Esophagus muscularis mucosa (tissue), 4 donors: Measurements from ENCODE around the gene CEPT1. TPM values are rescaled to one million over a fixed set of nuclear protein-coding genes. Genes with fewer than 3 reads are reported as not detected.

Source experiments
- DNase-seq: peaks from one replicate; pipeline ENCODE4 v3.0.0-alpha.2; 2017; ENCODE audit errors: extremely low spot score
- H3K27ac ChIP-seq, 4 donors: fragments of 200-600 bp; sonication (generic); replicated peaks in 1 of 4; 1 replicate in 3 of 4; 2 replicates in 1 of 4; pipeline ENCODE4 v1.5.1; 2016 to 2019; ENCODE audit warnings: mild to moderate bottlenecking in 1 of 4
- H3K27me3 ChIP-seq, 4 donors: fragments of 200-600 bp; sonication (generic); one replicate each; pipeline versions ENCODE4 v1.5.1 to v1.6.0; 2016 to 2019
- H3K36me3 ChIP-seq, 4 donors: fragments of 200-600 bp; sonication (generic); one replicate each; pipeline ENCODE4 v1.5.1; 2016 to 2019
- H3K4me1 ChIP-seq, 4 donors: fragments of 200-600 bp; sonication (generic); one replicate each; pipeline ENCODE4 v1.5.1; 2016 to 2019
- H3K4me3 ChIP-seq, 4 donors: fragments of 200-600 bp; sonication (generic); 1 replicate in 2 of 4; 2 replicates in 2 of 4; pipeline ENCODE4 v1.5.1; 2016 to 2019; ENCODE audit warnings: mild to moderate bottlenecking in 4 of 4, moderate library complexity in 1 of 4
- H3K9me3 ChIP-seq, 4 donors: fragments of 200-600 bp; sonication (generic); 1 replicate in 3 of 4; 2 replicates in 1 of 4; pipeline ENCODE4 v1.5.1; 2016 to 2019
- EP300 ChIP-seq: sonication (generic); formaldehyde crosslinking; IDR thresholded peaks from one replicate; pipeline ENCODE4 v1.6.1; 2017; ENCODE audit warnings: antibody characterized with exemption
- POLR2A ChIP-seq: fragments of 450-650 bp; IDR thresholded peaks from one replicate; pipeline ENCODE4 v1.6.1; 2017; ENCODE audit warnings: antibody characterized with exemption, moderate library complexity, mild to moderate bottlenecking, low read depth
- POLR2AphosphoS5 ChIP-seq, 2 donors: sonication (generic); formaldehyde crosslinking; IDR thresholded peaks; one replicate each; pipeline ENCODE4 v1.6.1; 2017; ENCODE audit warnings: antibody characterized with exemption in 2 of 2
- WGBS: methylation state at CpG from one replicate; pipeline ENCODE4 v1.1.5; 2018; 5-methylcytosine and 5-hydroxymethylcytosine counted together
- intact Hi-C: fragments of 100-400 bp; cut with DNase I; formaldehyde crosslinking; loops from one replicate; pipeline ENCODE4 v1.15.1; 2023
- total RNA-seq, 4 donors: library from RNA; depleted of rRNA; stranded (reverse); fragments of >200 nt; gene quantifications; one replicate each; pipeline versions ENCODE4 v1.1.0 to v1.2.1, GENCODE V29; 2016
- TF ChIP-seq, protein P1 (sequence below), 3 experiments: fragments of 200-600 bp in 2 of 3; fragments of 450-650 bp in 1 of 3; sonication (generic) in 2 of 3; IDR thresholded peaks; one replicate each; pipeline ENCODE4 v1.5.1; 2017 to 2019; ENCODE audit warnings: antibody characterized with exemption in 3 of 3, mild to moderate bottlenecking in 2 of 3, moderate library complexity in 1 of 3

Gene CEPT1
- total RNA-seq, 4 donors from 2014 or later = 20.2 to 27.0 (median 23.7) TPM

DNA sequence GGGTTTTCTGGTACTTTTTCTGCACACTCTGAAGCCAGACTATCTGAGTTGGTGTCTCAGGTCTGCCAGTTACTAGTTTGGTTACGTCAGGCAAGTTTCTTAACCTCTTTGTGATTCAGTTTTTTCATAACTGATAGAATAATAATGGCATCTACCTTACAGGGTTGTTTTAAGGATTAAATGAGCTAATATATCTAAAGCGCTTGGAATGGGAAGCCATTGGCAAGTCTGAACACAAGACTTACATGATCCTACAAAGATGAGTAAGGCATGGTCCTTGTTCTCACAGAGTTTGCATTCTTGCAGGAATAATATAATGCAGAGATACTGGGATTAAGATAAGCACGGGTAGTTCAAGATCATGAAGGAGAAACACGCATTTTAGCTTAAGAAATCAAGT lies 69.6 kb downstream of the CEPT1 start:
- Histone ChIP-seq H3K9me3 (peaks cover 0 to 4% (median 0%) of the 10 kb centered on the region in 4 donors), H3K27me3 (peaks cover 0 to 18% (median under 1%) of the 10 kb centered on the region in 4 donors), H3K4me1 (peaks cover 1 to 7% (median 4%) of the 10 kb centered on the region in 4 donors), H3K4me3 (no peak overlapping the region), H3K27ac (no peak overlapping the region), H3K36me3 (no peaks in the 10 kb centered on the region)
- TF ChIP-seq POLR2A (no peak), POLR2AphosphoS5 (IDR thresholded peaks at IDR 0.05) (no peak), EP300 (no peak)
- TF ChIP-seq, protein P1, sequence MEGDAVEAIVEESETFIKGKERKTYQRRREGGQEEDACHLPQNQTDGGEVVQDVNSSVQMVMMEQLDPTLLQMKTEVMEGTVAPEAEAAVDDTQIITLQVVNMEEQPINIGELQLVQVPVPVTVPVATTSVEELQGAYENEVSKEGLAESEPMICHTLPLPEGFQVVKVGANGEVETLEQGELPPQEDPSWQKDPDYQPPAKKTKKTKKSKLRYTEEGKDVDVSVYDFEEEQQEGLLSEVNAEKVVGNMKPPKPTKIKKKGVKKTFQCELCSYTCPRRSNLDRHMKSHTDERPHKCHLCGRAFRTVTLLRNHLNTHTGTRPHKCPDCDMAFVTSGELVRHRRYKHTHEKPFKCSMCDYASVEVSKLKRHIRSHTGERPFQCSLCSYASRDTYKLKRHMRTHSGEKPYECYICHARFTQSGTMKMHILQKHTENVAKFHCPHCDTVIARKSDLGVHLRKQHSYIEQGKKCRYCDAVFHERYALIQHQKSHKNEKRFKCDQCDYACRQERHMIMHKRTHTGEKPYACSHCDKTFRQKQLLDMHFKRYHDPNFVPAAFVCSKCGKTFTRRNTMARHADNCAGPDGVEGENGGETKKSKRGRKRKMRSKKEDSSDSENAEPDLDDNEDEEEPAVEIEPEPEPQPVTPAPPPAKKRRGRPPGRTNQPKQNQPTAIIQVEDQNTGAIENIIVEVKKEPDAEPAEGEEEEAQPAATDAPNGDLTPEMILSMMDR (IDR thresholded peaks at IDR 0.05) = no peak
- 89% methylated on average over 4 of the region's 4 CpGs for WGBS
- intact Hi-C loops = no loop called here
- no peak for DNase-seq

DNA sequence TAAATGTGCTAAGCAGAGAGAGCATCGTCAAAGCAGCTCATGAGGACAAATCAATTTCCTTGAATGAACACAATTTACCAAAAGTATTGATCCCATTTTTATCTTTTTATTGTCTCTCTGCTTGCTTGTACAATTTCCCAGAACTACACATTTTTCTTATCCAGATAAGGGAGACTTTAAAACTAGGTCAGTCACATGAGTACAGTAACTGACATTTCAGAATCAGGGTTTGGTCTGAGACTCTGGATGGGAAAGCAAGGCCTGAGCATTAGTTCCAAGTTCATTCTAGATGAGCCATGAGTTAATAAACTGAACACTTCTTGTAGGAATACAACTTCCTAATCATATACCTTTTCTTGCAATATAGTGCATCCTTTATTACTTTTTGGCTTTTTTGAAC lies 71.9 kb downstream of the CEPT1 start:
- TF ChIP-seq, protein P1 (IDR thresholded peaks at IDR 0.05) = no peak
- TF ChIP-seq POLR2AphosphoS5 (IDR thresholded peaks at IDR 0.05) (no peak), EP300 (no peak), POLR2A (no peak)
- no peak for DNase-seq
- Histone ChIP-seq H3K9me3 (peaks cover 0 to 4% (median 0%) of the 10 kb centered on the region in 4 donors), H3K4me1 (no peaks in the 10 kb centered on the region), H3K27ac (no peak overlapping the region), H3K27me3 (peaks cover 0 to 4% (median 0%) of the 10 kb centered on the region in 4 donors), H3K36me3 (no peaks in the 10 kb centered on the region), H3K4me3 (no peak overlapping the region)
- intact Hi-C loops = no loop called here
- 91% methylated on average over 1 of the region's 1 CpG for whole genome bisulfite sequencing

GRCh38 chr1:111212634-111213335 lies 72.8 kb downstream of the CEPT1 start:
- no peak overlapping the region for H3K4me3 ChIP-seq
- no peak for DNase-seq
- WGBS = 83% methylated on average over 5 of the region's 5 CpGs
- peaks cover 0 to 4% (median 0%) of the 10 kb centered on the region in 4 donors for H3K27me3 ChIP-seq
- no peak overlapping the region for H3K27ac ChIP-seq
- peaks cover 0 to 4% (median 0%) of the 10 kb centered on the region in 4 donors for H3K9me3 ChIP-seq
- no peaks in the 10 kb centered on the region for H3K36me3 ChIP-seq
- intact Hi-C loops = no loop called here
- TF ChIP-seq POLR2A (no peak), POLR2AphosphoS5 (IDR thresholded peaks at IDR 0.05) (no peak)
- TF ChIP-seq, protein P1 (IDR thresholded peaks at IDR 0.05) = no peak
- no peaks in the 10 kb centered on the region for H3K4me1 ChIP-seq

- Histone ChIP-seq H3K36me3 (no peaks in the 10 kb centered on the region), H3K27ac (no peak overlapping the region), H3K9me3 (peaks cover 0 to 4% (median 0%) of the 10 kb centered on the region in 4 donors), H3K27me3 (peaks cover 0 to 4% (median 0%) of the 10 kb centered on the region in 4 donors), H3K4me3 (no peak overlapping the region), H3K4me1 (no peaks in the 10 kb centered on the region)
- WGBS = 72% methylated on average over 6 of the region's 6 CpGs
- DNase-seq = no peak
- intact Hi-C loops = no loop called here
- TF ChIP-seq, protein P1 (IDR thresholded peaks at IDR 0.05) = no peak
- no peak for TF ChIP-seq POLR2A
- no peak for TF ChIP-seq POLR2AphosphoS5 (IDR thresholded peaks at IDR 0.05)
- no peak for TF ChIP-seq EP300
Observed at GRCh38 chr1:111213412-111213811, 73.4 kb downstream of the CEPT1 start.
